HEK293 (cell line): ENCODE measurements around the gene CYB5D1.
A peak's percentile ranks its signal among the peaks of the same experiment; 100 is the strongest.

Experiments used
- CTCF ChIA-PET: fragments of 350-600 bp; formaldehyde crosslinking; extraction: SDS; loops from one replicate; lab custom pipeline; 2021; ENCODE audit warnings: antibody characterized with exemption; lab: Yijun Ruan, JAX
- POLR2A ChIA-PET: fragments of 300-600 bp; formaldehyde crosslinking; extraction: SDS; loops from one replicate; lab custom pipeline; 2020; ENCODE audit warnings: antibody characterized with exemption, inconsistent platforms; lab: Yijun Ruan, JAX
- H3K27ac ChIP-seq: fragments of 200-500 bp; sonication (Bioruptor generic); 2 replicates; pipeline ENCODE4 v1.5.1; 2014; ENCODE audit warnings: low read depth, low read length, control low read depth, inconsistent platforms; ENCODE audit errors: extremely low read depth
- H3K36me3 ChIP-seq, 2 experiments: fragments of 200-500 bp in 1 of 2; sonication (Bioruptor generic) in 1 of 2; 1 replicate in 1 of 2; 2 replicates in 1 of 2; pipeline ENCODE4 v1.5.1; 2014 to 2017; ENCODE audit warnings: inconsistent platforms in 2 of 2, low read length in 2 of 2; ENCODE audit not compliant: control insufficient read depth in 2 of 2, insufficient read depth in 1 of 2
- H3K4me1 ChIP-seq: fragments of 200-500 bp; sonication (Bioruptor generic); 2 replicates; pipeline ENCODE4 v1.5.1; 2014; ENCODE audit warnings: mild to moderate bottlenecking, low read length, inconsistent platforms; ENCODE audit not compliant: control insufficient read depth, insufficient read depth
- H3K4me3 ChIP-seq: 2 replicates; pipeline ENCODE4 v1.5.1; 2011; ENCODE audit warnings: low read depth, mild to moderate bottlenecking, control low read depth, low read length, moderate library complexity
- H3K9me3 ChIP-seq: fragments of 200-500 bp; sonication (Bioruptor generic); 2 replicates; pipeline ENCODE4 v1.5.1; 2014; ENCODE audit warnings: low read depth, low read length, inconsistent platforms; ENCODE audit not compliant: control insufficient read depth, insufficient read depth
- BCL6B ChIP-seq: fragments of 450-650 bp; formaldehyde crosslinking; IDR thresholded peaks from 2 replicates; pipeline ENCODE4 v1.5.1; 2017; ENCODE audit warnings: missing biosample characterization, missing genetic modification characterization
- PRDM1 ChIP-seq: fragments of 450-650 bp; formaldehyde crosslinking; IDR thresholded peaks from 2 replicates; pipeline ENCODE4; 2016; ENCODE audit warnings: missing biosample characterization, missing genetic modification characterization
- PRDM6 ChIP-seq: fragments of 450-650 bp; formaldehyde crosslinking; IDR thresholded peaks from 2 replicates; pipeline ENCODE4 v1.5.1; 2017; ENCODE audit warnings: missing biosample characterization, missing genetic modification characterization
- REST ChIP-seq: fragments of 450-650 bp; formaldehyde crosslinking; IDR thresholded peaks from 2 replicates; pipeline ENCODE4 v1.5.1; 2016; ENCODE audit warnings: missing biosample characterization, missing genetic modification characterization
- ZBTB1 ChIP-seq: fragments of 450-650 bp; formaldehyde crosslinking; IDR thresholded peaks from 2 replicates; pipeline ENCODE4 v1.5.1; 2016; ENCODE audit warnings: missing biosample characterization, missing genetic modification characterization
- ZBTB11 ChIP-seq: fragments of 450-650 bp; formaldehyde crosslinking; conservative IDR thresholded peaks from 2 replicates; pipeline ENCODE4 v1.5.1; 2016; ENCODE audit warnings: low read depth, missing biosample characterization, missing genetic modification characterization
- ZFP37 ChIP-seq: fragments of 450-650 bp; formaldehyde crosslinking; IDR thresholded peaks from 2 replicates; pipeline ENCODE4 v1.5.1; 2016; ENCODE audit warnings: missing biosample characterization, missing genetic modification characterization
- ZNF10 ChIP-seq: fragments of 450-650 bp; formaldehyde crosslinking; IDR thresholded peaks from 2 replicates; pipeline ENCODE4 v1.5.1; 2017; ENCODE audit warnings: missing biosample characterization, missing genetic modification characterization
- ZNF600 ChIP-seq: fragments of 450-650 bp; formaldehyde crosslinking; IDR thresholded peaks from 2 replicates; pipeline ENCODE4 v1.5.1; 2016; ENCODE audit warnings: missing biosample characterization, missing genetic modification characterization
- ZNF677 ChIP-seq: fragments of 450-650 bp; IDR thresholded peaks from 2 replicates; pipeline ENCODE4 v1.5.0; 2018; ENCODE audit warnings: missing biosample characterization, mild to moderate bottlenecking, missing genetic modification characterization, moderate library complexity

CYB5D1 gene

GRCh38 chr17:7893187-7893880, 35.5 kb downstream of the CYB5D1 start (continued):
- TF ChIP-seq REST (tag by site-specific recombination) = no peak
- TF ChIP-seq ZFP37 (tag by site-specific recombination) = no peak
- TF ChIP-seq ZNF600 (tag by site-specific recombination) = no peak
- no peak for TF ChIP-seq PRDM1 (tag by site-specific recombination)
- no peak for TF ChIP-seq ZNF677
- no peak for TF ChIP-seq ZBTB1
- no peak for TF ChIP-seq ZNF10
- no peak for TF ChIP-seq BCL6B
- no peak for TF ChIP-seq PRDM6

- no peaks in the 10 kb centered on the region for H3K9me3 ChIP-seq
- POLR2A ChIA-PET = no interaction called here
Measured at GRCh38 chr17:7894226-7894625, 36.4 kb downstream of the CYB5D1 start.

More at GRCh38 chr17:7894226-7894625, 36.4 kb downstream of the CYB5D1 start:
- H3K36me3 ChIP-seq = peaks cover 69 to 85% of the 10 kb centered on the region in 2 experiments
- CTCF ChIA-PET = interaction anchor here (0.7 kb wide), 1 partner anchor 59 kb away, joined by 3 read pairs; no protein-coding TSS in a partner anchor
- H3K27ac ChIP-seq = no peak overlapping the region
- TF ChIP-seq ZNF600 (tag by site-specific recombination) (no peak), ZBTB11 (0 out of 2 replicates have a peak, but pooled peaks have one; percentile 14)
- peaks cover 5% of the 10 kb centered on the region for H3K4me1 ChIP-seq
- no peak overlapping the region for H3K4me3 ChIP-seq
